ENCODE data around the gene CAMP.

CAMP gene

GRCh38 chr3:48194446-48195071, 28.7 kb upstream of the CAMP start:
- Histone ChIP-seq H3K4me3 (replicated peaks; ENCODE audit: insufficient read depth, low read length) (no peak overlapping the region), H3K27me3 (ENCODE audit: insufficient read depth, poor library complexity, severe bottlenecking) (no peaks in the 10 kb centered on the region), H3K27ac (replicated peaks) (no peak overlapping the region)
- TF ChIP-seq POLR2AphosphoS5 (IDR thresholded peaks at IDR 0.05; ENCODE audit: low read depth), result no peak
- TF ChIP-seq CTCF (IDR thresholded peaks at IDR 0.05; ENCODE audit: insufficient read depth, low read length), result peak; percentile 92
- TF ChIP-seq REST (IDR thresholded peaks at IDR 0.05; ENCODE audit: insufficient replicate concordance, low read depth), result no peak
- no peak for TF ChIP-seq SPI1 (IDR thresholded peaks at IDR 0.05; ENCODE audit: borderline replicate concordance, low read depth)
- TF ChIP-seq GABPA (IDR thresholded peaks at IDR 0.05; ENCODE audit: low read depth), result no peak
- DNase-seq (ENCODE audit: low read depth in 1 of 2, low spot score in 1 of 2), result peak in 1 of 2 experiments; percentile 53

- peak in 1 of 2 experiments; percentile 26 for DNase-seq (ENCODE audit: low read depth in 1 of 2, low spot score in 1 of 2)
- no peaks in the 10 kb centered on the region for H3K27me3 ChIP-seq (ENCODE audit: insufficient read depth, poor library complexity, severe bottlenecking)
- no peak overlapping the region for H3K27ac ChIP-seq (replicated peaks)
- H3K4me3 ChIP-seq (replicated peaks; ENCODE audit: insufficient read depth, low read length), result no peak overlapping the region
- TF ChIP-seq SPI1 (IDR thresholded peaks at IDR 0.05; ENCODE audit: borderline replicate concordance, low read depth) (no peak), REST (IDR thresholded peaks at IDR 0.05; ENCODE audit: insufficient replicate concordance, low read depth) (no peak), GABPA (IDR thresholded peaks at IDR 0.05; ENCODE audit: low read depth) (no peak), CTCF (IDR thresholded peaks at IDR 0.05; ENCODE audit: insufficient read depth, low read length) (no peak), POLR2AphosphoS5 (IDR thresholded peaks at IDR 0.05; ENCODE audit: low read depth) (no peak)
Measured at GRCh38 chr3:48196611-48197010, 26.7 kb upstream of the CAMP start.

GRCh38 chr3:48199117-48199516, 24.2 kb upstream of the CAMP start:
- no peaks in the 10 kb centered on the region for H3K27me3 ChIP-seq (ENCODE audit: insufficient read depth, poor library complexity, severe bottlenecking)
- H3K27ac ChIP-seq (replicated peaks), result no peak overlapping the region
- no peak overlapping the region for H3K4me3 ChIP-seq (replicated peaks; ENCODE audit: insufficient read depth, low read length)
- TF ChIP-seq REST (IDR thresholded peaks at IDR 0.05; ENCODE audit: insufficient replicate concordance, low read depth), result no peak
- no peak for TF ChIP-seq GABPA (IDR thresholded peaks at IDR 0.05; ENCODE audit: low read depth)
- no peak for TF ChIP-seq SPI1 (IDR thresholded peaks at IDR 0.05; ENCODE audit: borderline replicate concordance, low read depth)
- TF ChIP-seq POLR2AphosphoS5 (IDR thresholded peaks at IDR 0.05; ENCODE audit: low read depth), result no peak
- no peak for TF ChIP-seq CTCF (IDR thresholded peaks at IDR 0.05; ENCODE audit: insufficient read depth, low read length)
- DNase-seq (ENCODE audit: low read depth in 1 of 2, low spot score in 1 of 2), result no peak

All from HL-60 (cell line).